Ishikawa (cell line): ENCODE measurements around the gene GBF1.

Source experiments
- EGR1 ChIP-seq: IDR thresholded peaks from 2 replicates; pipeline ENCODE4 v1.6.1; 2012
- TEAD4 ChIP-seq: IDR thresholded peaks from 2 replicates; pipeline ENCODE4 v1.6.1; 2012
- TF ChIP-seq, protein P1 (sequence below): IDR thresholded peaks from 2 replicates; pipeline ENCODE4 v1.6.1; 2012

GBF1 gene

GRCh38 chr10:102429468-102429867 is 184.1 kb downstream of the GBF1 start:
- no peak for TF ChIP-seq EGR1

GRCh38 chr10:102431452-102432124 is 186.3 kb downstream of the GBF1 start:
- TF ChIP-seq, protein P1, sequence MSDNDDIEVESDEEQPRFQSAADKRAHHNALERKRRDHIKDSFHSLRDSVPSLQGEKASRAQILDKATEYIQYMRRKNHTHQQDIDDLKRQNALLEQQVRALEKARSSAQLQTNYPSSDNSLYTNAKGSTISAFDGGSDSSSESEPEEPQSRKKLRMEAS, result peak; percentile 70; the same call in 1 of the 2 replicates
- TF ChIP-seq TEAD4, result no peak
